Liver (tissue), 9 donors: Measurements from ENCODE around the gene TP53. TPM values are rescaled to one million over a fixed set of nuclear protein-coding genes. Genes with fewer than 3 reads are reported as not detected.

Experiments used
- DNase-seq: peaks from one replicate; pipeline ENCODE4 v3.0.0-alpha.2; 2017; ENCODE audit warnings: low spot score
- H3K27ac ChIP-seq, 2 donors: one replicate each; pipeline ENCODE4 v1.7.0; 2013; ENCODE audit warnings: inconsistent platforms in 2 of 2, low read length in 2 of 2, control low read depth in 1 of 2, low read depth in 1 of 2, mild to moderate bottlenecking in 1 of 2
- H3K27me3 ChIP-seq, 4 donors: one replicate each; pipeline versions ENCODE4 v1.6.1 to v1.7.0; 2013; ENCODE audit warnings: low read length in 3 of 4, inconsistent platforms in 1 of 4, mild to moderate bottlenecking in 1 of 4, moderate library complexity in 1 of 4; ENCODE audit not compliant: control insufficient read depth in 4 of 4, insufficient read depth in 4 of 4
- H3K36me3 ChIP-seq, 4 donors: one replicate each; pipeline versions ENCODE4 v1.6.1 to v1.7.0; 2013; ENCODE audit warnings: low read length in 3 of 4, mild to moderate bottlenecking in 3 of 4, low read depth in 1 of 4, moderate library complexity in 1 of 4; ENCODE audit not compliant: control insufficient read depth in 4 of 4, insufficient read depth in 3 of 4
- H3K4me1 ChIP-seq, 4 donors: one replicate each; pipeline versions ENCODE4 v1.6.1 to v1.7.0; 2013; ENCODE audit warnings: low read length in 3 of 4, mild to moderate bottlenecking in 3 of 4, moderate library complexity in 1 of 4; ENCODE audit not compliant: control insufficient read depth in 4 of 4, insufficient read depth in 4 of 4
- H3K4me3 ChIP-seq, 3 donors: one replicate each; pipeline versions ENCODE4 v1.6.1 to v1.7.0; 2013; ENCODE audit warnings: low read length in 3 of 3, control low read depth in 1 of 3, low read depth in 1 of 3, mild to moderate bottlenecking in 1 of 3
- H3K9ac ChIP-seq, 2 donors: one replicate each; pipeline ENCODE4 v1.7.0; 2013; ENCODE audit warnings: low read length in 2 of 2, mild to moderate bottlenecking in 2 of 2, moderate library complexity in 2 of 2, control low read depth in 1 of 2, low read depth in 1 of 2
- H3K9me3 ChIP-seq, 4 donors: one replicate each; pipeline versions ENCODE4 v1.6.1 to v1.7.0; 2013; ENCODE audit warnings: low read length in 3 of 4; ENCODE audit not compliant: control insufficient read depth in 4 of 4
- FOXA1 ChIP-seq: IDR thresholded peaks from 2 replicates; pipeline ENCODE4 v1.6.1; 2016; ENCODE audit warnings: antibody characterized with exemption
- FOXA2 ChIP-seq: IDR thresholded peaks from 2 replicates; pipeline ENCODE4 v1.6.1; 2016; ENCODE audit warnings: antibody characterized with exemption
- GABPA ChIP-seq, 2 donors: IDR thresholded peaks in 1 of 2; conservative IDR thresholded peaks in 1 of 2; 2 replicates each; pipeline ENCODE4 v1.6.1; 2016; ENCODE audit warnings: antibody characterized with exemption in 2 of 2, mild to moderate bottlenecking in 1 of 2, moderate library complexity in 1 of 2
- HNF4G ChIP-seq: IDR thresholded peaks from 2 replicates; pipeline ENCODE4 v1.6.1; 2016; ENCODE audit warnings: antibody characterized with exemption
- JUND ChIP-seq, 2 donors: IDR thresholded peaks; 2 replicates each; pipeline ENCODE4 v1.6.1; 2016; ENCODE audit warnings: antibody characterized with exemption in 2 of 2
- NR2F2 ChIP-seq: IDR thresholded peaks from 2 replicates; pipeline ENCODE4 v1.6.1; 2016; ENCODE audit warnings: antibody characterized with exemption
- RAD21 ChIP-seq, 2 donors: IDR thresholded peaks; 2 replicates each; pipeline ENCODE4 v1.6.1; 2016; ENCODE audit warnings: antibody characterized with exemption in 2 of 2, mild to moderate bottlenecking in 2 of 2
- RXRA ChIP-seq, 2 donors: IDR thresholded peaks; 2 replicates each; pipeline ENCODE4 v1.6.1; 2017 to 2018; ENCODE audit warnings: antibody characterized with exemption in 2 of 2, mild to moderate bottlenecking in 1 of 2
- SP1 ChIP-seq: IDR thresholded peaks from 2 replicates; pipeline ENCODE4 v1.6.1; 2018; ENCODE audit warnings: antibody characterized with exemption, mild to moderate bottlenecking
- WGBS: extraction: QIAGEN DNeasy Blood & Tissue Kit; methylation state at CpG from one replicate; pipeline ENCODE4 v1.1.7; 2013; 5-methylcytosine and 5-hydroxymethylcytosine counted together
- polyA plus RNA-seq, 2 donors: library from polyadenylated mRNA; stranded (reverse) in 1 of 2; unstranded in 1 of 2; fragments of 200-250 nt in 1 of 2; fragments of >200 nt in 1 of 2; fragmentation: Nextera tagmentation in 1 of 2; extraction: Ambion mirVana in 1 of 2; gene quantifications; one replicate each; pipeline versions ENCODE4 v1.2.1 to v1.2.3, GENCODE V29; 2013 to 2015
- total RNA-seq, 2 donors: library from RNA; depleted of rRNA; stranded (reverse); fragments of >200 nt; gene quantifications; one replicate each; pipeline ENCODE4 v1.2.3, GENCODE V29; 2014
- TF ChIP-seq, protein P1 (sequence below): IDR thresholded peaks from 2 replicates; pipeline ENCODE4 v1.6.1; 2016; ENCODE audit warnings: antibody characterized with exemption, mild to moderate bottlenecking
- TF ChIP-seq, protein P2 (sequence below): IDR thresholded peaks from 2 replicates; pipeline ENCODE4 v1.6.1; 2016; ENCODE audit warnings: antibody characterized with exemption
- TF ChIP-seq, protein P3 (sequence below): IDR thresholded peaks from 2 replicates; pipeline ENCODE4 v1.6.1; 2016; ENCODE audit warnings: antibody characterized with exemption
- TF ChIP-seq, protein P4 (sequence below): IDR thresholded peaks from 2 replicates; pipeline ENCODE4 v1.6.1; 2016; ENCODE audit warnings: antibody characterized with exemption
- donor health status: healthy.
- donor health status: healthy.
- donor health status: healthy.
- donor health status: healthy.
- donor health status: healthy.

The TP53 gene
- total and polyA plus RNA-seq, 4 donors: 8.3 to 18.4 (median 12.6) TPM

DNA sequence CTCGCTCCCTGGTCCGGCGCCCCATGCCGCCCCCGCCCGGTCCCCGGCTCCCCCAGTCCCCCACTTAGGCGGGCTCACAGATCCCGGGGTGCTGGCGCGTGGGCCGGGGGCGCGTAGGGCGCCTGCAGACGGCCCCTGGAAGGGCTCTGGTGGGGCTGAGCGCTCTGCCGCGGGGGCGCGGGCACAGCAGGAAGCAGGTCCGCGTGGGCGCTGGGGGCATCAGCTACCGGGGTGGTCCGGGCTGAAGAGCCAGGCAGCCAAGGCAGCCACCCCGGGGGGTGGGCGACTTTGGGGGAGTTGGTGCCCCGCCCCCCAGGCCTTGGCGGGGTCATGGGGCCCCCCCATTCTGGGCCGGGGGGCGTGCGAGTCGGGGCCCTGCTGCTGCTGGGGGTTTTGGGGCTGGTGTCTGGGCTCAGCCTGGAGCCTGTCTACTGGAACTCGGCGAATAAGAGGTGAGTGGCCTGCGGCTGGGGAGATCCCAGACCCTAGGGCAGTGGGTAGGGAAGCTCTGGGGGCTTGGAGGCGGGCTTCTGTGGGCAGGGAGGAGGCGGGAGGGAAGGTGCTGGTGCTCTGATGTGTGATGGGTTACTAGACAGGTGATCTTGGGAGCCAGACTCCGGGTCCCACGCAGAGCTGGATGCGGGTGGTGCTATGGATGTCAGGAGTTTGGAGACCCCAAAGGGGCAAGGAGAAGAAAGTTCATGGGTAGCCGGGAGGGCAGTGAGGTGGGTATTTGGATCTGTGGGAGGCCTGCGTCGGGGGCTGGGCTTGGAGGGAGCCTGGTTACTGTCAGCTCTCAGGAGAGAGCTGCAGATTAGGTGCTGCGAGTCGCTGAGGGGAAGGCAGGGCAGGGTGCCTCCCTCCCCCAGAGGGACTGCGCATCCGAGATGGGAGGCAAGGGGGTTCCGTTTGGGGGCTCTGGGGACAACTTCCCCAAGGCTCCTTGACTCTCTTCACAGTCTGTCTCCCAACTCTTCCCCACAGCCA lies 18.3 kb upstream of the TP53 start:
- 6% methylated on average over 50 of the region's 50 CpGs for WGBS
- no peak for DNase-seq

DNA sequence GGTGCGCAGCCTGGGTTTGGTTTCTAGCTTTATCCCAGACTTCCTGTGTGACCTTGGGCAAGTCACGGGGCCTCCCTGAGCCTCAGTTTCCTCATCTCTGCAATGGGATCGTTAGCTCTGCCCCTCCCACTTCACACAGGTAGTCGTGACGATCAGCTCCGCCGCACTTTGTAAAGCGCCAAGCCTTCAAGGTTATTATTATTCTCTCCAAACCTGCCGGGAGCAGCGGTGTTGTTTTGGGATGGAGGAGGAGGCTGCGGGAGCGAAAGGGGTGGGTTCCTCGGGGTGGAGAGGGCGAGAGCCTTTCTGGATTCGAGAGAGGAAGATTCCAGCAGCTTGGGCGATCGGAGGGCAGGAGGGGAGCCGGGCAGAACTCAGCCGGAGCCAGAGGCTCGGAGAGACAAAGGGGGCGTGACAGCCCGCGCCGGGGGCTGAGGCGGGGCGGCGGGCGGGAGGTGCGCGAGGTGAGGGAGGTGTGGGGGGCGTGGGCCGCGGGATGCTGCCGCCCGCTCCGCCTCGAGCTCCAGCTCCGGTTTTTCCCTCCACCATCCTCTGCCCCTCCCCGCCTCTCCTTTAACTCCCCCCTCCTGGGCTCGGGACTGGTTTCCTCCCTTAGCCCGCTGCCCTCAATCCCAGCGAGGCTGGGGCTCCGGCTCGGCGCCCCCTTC lies 17.4 kb upstream of the TP53 start, which contains the start of gene EFNB3:
Gene EFNB3, plus strand, starts transcription at position 602 of the 668 bp plus-strand sequence. CDS start 397 bp downstream, outside the sequence.
- H3K9ac ChIP-seq: no peak within 1 kb of the TSS

More for the DNA sequence above, 18.3 kb upstream of the TP53 start:
- peaks cover 1 to 6% (median 2%) of the 10 kb centered on the region in 4 donors for H3K4me1 ChIP-seq
- H3K4me3 ChIP-seq: peak overlapping the region in 1 of 3 donors; percentile 33
- TF ChIP-seq FOXA1: no peak
- no peak for TF ChIP-seq HNF4G
- no peak for TF ChIP-seq NR2F2
- TF ChIP-seq, protein P1, sequence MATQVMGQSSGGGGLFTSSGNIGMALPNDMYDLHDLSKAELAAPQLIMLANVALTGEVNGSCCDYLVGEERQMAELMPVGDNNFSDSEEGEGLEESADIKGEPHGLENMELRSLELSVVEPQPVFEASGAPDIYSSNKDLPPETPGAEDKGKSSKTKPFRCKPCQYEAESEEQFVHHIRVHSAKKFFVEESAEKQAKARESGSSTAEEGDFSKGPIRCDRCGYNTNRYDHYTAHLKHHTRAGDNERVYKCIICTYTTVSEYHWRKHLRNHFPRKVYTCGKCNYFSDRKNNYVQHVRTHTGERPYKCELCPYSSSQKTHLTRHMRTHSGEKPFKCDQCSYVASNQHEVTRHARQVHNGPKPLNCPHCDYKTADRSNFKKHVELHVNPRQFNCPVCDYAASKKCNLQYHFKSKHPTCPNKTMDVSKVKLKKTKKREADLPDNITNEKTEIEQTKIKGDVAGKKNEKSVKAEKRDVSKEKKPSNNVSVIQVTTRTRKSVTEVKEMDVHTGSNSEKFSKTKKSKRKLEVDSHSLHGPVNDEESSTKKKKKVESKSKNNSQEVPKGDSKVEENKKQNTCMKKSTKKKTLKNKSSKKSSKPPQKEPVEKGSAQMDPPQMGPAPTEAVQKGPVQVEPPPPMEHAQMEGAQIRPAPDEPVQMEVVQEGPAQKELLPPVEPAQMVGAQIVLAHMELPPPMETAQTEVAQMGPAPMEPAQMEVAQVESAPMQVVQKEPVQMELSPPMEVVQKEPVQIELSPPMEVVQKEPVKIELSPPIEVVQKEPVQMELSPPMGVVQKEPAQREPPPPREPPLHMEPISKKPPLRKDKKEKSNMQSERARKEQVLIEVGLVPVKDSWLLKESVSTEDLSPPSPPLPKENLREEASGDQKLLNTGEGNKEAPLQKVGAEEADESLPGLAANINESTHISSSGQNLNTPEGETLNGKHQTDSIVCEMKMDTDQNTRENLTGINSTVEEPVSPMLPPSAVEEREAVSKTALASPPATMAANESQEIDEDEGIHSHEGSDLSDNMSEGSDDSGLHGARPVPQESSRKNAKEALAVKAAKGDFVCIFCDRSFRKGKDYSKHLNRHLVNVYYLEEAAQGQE: no peak
- no peak for TF ChIP-seq GABPA (IDR thresholded peaks at IDR 0.05 in 1 of 2, conservative IDR thresholded peaks at IDR 0.05 in 1 of 2)
- TF ChIP-seq, protein P2, sequence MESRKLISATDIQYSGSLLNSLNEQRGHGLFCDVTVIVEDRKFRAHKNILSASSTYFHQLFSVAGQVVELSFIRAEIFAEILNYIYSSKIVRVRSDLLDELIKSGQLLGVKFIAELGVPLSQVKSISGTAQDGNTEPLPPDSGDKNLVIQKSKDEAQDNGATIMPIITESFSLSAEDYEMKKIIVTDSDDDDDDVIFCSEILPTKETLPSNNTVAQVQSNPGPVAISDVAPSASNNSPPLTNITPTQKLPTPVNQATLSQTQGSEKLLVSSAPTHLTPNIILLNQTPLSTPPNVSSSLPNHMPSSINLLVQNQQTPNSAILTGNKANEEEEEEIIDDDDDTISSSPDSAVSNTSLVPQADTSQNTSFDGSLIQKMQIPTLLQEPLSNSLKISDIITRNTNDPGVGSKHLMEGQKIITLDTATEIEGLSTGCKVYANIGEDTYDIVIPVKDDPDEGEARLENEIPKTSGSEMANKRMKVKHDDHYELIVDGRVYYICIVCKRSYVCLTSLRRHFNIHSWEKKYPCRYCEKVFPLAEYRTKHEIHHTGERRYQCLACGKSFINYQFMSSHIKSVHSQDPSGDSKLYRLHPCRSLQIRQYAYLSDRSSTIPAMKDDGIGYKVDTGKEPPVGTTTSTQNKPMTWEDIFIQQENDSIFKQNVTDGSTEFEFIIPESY: no peak
- TF ChIP-seq, protein P3, sequence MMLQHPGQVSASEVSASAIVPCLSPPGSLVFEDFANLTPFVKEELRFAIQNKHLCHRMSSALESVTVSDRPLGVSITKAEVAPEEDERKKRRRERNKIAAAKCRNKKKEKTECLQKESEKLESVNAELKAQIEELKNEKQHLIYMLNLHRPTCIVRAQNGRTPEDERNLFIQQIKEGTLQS: no peak
- TF ChIP-seq RXRA (IDR thresholded peaks at IDR 0.05): no peak
- TF ChIP-seq, protein P4, sequence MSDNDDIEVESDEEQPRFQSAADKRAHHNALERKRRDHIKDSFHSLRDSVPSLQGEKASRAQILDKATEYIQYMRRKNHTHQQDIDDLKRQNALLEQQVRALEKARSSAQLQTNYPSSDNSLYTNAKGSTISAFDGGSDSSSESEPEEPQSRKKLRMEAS: no peak
- TF ChIP-seq FOXA2: no peak
- TF ChIP-seq SP1: no peak
- no peaks in the 10 kb centered on the region for H3K9me3 ChIP-seq
- peaks cover 0 to 14% (median 9%) of the 10 kb centered on the region in 4 donors for H3K27me3 ChIP-seq
- no peak overlapping the region for H3K27ac ChIP-seq
- peaks cover 0 to 15% (median 7%) of the 10 kb centered on the region in 4 donors for H3K36me3 ChIP-seq
- H3K9ac ChIP-seq: no peak overlapping the region

More for the DNA sequence above, 17.4 kb upstream of the TP53 start, which contains the start of gene EFNB3:
- H3K27me3 ChIP-seq: peaks cover 0 to 14% (median 7%) of the 10 kb centered on the region in 4 donors
- WGBS: 3% methylated on average over 45 of the region's 45 CpGs
- TF ChIP-seq, protein P3: no peak
- no peak for TF ChIP-seq JUND (IDR thresholded peaks at IDR 0.05)
- TF ChIP-seq, protein P2: no peak
- no peak for TF ChIP-seq RAD21 (IDR thresholded peaks at IDR 0.05)
- TF ChIP-seq, protein P1: no peak
- DNase-seq: no peak
- peaks cover 0 to 16% (median 7%) of the 10 kb centered on the region in 4 donors for H3K36me3 ChIP-seq
- H3K4me3 ChIP-seq: peak within 1 kb of the TSS in 1 of 3 donors; percentile 33
- H3K27ac ChIP-seq: no peak within 1 kb of the TSS
- H3K4me1 ChIP-seq: peaks cover 1 to 6% (median 2%) of the 10 kb centered on the region in 4 donors
- no peaks in the 10 kb centered on the region for H3K9me3 ChIP-seq
